GM12878 (cell line): ENCODE measurements around the gene PADI2. TPM values are rescaled to one million over a fixed set of nuclear protein-coding genes. Genes with fewer than 3 reads are reported as not detected.
A peak's percentile ranks its signal among the peaks of the same experiment; 100 is the strongest.

Experiments used
- BCL11A ChIP-seq: IDR thresholded peaks from 2 replicates; pipeline ENCODE4 v1.6.1; 2011; ENCODE audit warnings: low read depth, low read length
- CHD4 ChIP-seq: fragments of 200-600 bp; sonication (generic); IDR thresholded peaks from 2 replicates; pipeline ENCODE4 v1.6.1; 2016; ENCODE audit warnings: mild to moderate bottlenecking
- EP300 ChIP-seq, 2 experiments: fragments of 150-350 bp in 1 of 2; IDR thresholded peaks; 2 replicates each; pipeline ENCODE4 v1.6.1; 2011 to 2012; ENCODE audit warnings: low read depth in 2 of 2, low read length in 2 of 2, borderline replicate concordance in 1 of 2, improper control_type of control experiment in 1 of 2, inconsistent platforms in 1 of 2; ENCODE audit not compliant: control insufficient read depth in 1 of 2
- PAX8 ChIP-seq: fragments of 450-650 bp; IDR thresholded peaks from 2 replicates; pipeline ENCODE4 v1.6.1; 2017; ENCODE audit warnings: mild to moderate bottlenecking, moderate library complexity
- POLR2AphosphoS2 ChIP-seq: IDR thresholded peaks from 2 replicates; pipeline ENCODE4 v1.6.1; 2011; ENCODE audit warnings: low read depth, mild to moderate bottlenecking, low read length, improper control_type of control experiment, moderate library complexity
- SMARCA5 ChIP-seq: fragments of 450-650 bp; IDR thresholded peaks from 2 replicates; pipeline ENCODE4 v1.6.1; 2017; ENCODE audit warnings: mild to moderate bottlenecking
- SUZ12 ChIP-seq: fragments of 200-600 bp; sonication (generic); IDR thresholded peaks from one replicate; pipeline ENCODE4 v1.6.1; 2018; ENCODE audit warnings: antibody characterized with exemption, mild to moderate bottlenecking; ENCODE audit not compliant: unreplicated experiment
- ZNF207 ChIP-seq: fragments of 450-650 bp; IDR thresholded peaks from 2 replicates; pipeline ENCODE4 v1.6.1; 2014; ENCODE audit warnings: antibody characterized with exemption, mild to moderate bottlenecking, borderline replicate concordance
- ZNF274 ChIP-seq: IDR thresholded peaks from one replicate; pipeline ENCODE4 v1.8.0; 2011; ENCODE audit not compliant: insufficient read length, insufficient read depth
- ZZZ3 ChIP-seq: IDR thresholded peaks from 2 replicates; pipeline ENCODE4 v1.6.1; 2011; ENCODE audit warnings: low read depth; ENCODE audit not compliant: control insufficient read depth, insufficient read length
- polyA plus RNA-seq, 11 experiments: library from polyadenylated mRNA; depleted of rRNA in 4 of 11; unstranded in 6 of 11; stranded (reverse) in 5 of 11; fragments of >200 nt; fragmentation: Nextera tagmentation in 4 of 11; fragmentation: Illumina TruSeq in 1 of 11; extraction: Ambion mirVana in 4 of 11; extraction: Trizol in 1 of 11; gene quantifications; 1 replicate in 1 of 11; 2 replicates in 10 of 11; pipeline versions ENCODE4 v1.2.1 to v1.2.3, GENCODE V29; 2011 to 2016; ENCODE audit warnings: inconsistent platforms in 2 of 11, missing spikeins in 2 of 11, low read depth in 1 of 11
- total RNA-seq, 4 experiments: library from RNA; depleted of rRNA in 3 of 4; stranded (reverse); fragments of >200 nt in 3 of 4; fragmentation: Illumina TruSeq in 1 of 4; extraction: Trizol in 1 of 4; gene quantifications; 2 replicates each; pipeline versions ENCODE4 v1.2.1 to v1.2.3, GENCODE V29; 2013 to 2021
- TF ChIP-seq, protein P1 (sequence below): fragments of 450-650 bp; IDR thresholded peaks from 2 replicates; pipeline ENCODE4 v1.6.1; 2017; ENCODE audit warnings: mild to moderate bottlenecking
- TF ChIP-seq, protein P2 (sequence below): IDR thresholded peaks from 2 replicates; pipeline ENCODE4 v1.6.1; 2012; ENCODE audit warnings: low read depth, low read length, improper control_type of control experiment
- TF ChIP-seq, protein P3 (sequence below): fragments of 450-650 bp; IDR thresholded peaks from 2 replicates; pipeline ENCODE4 v1.6.1; 2017; ENCODE audit warnings: antibody characterized with exemption, mild to moderate bottlenecking, moderate library complexity
- TF ChIP-seq, protein P4 (sequence below): fragments of 450-650 bp; IDR thresholded peaks from 2 replicates; pipeline ENCODE4 v1.6.1; 2016; ENCODE audit warnings: mild to moderate bottlenecking
- TF ChIP-seq, protein P5 (sequence below): fragments of 450-650 bp; IDR thresholded peaks from 2 replicates; pipeline ENCODE4 v1.6.1; 2018; ENCODE audit warnings: mild to moderate bottlenecking, low read depth, moderate library complexity; ENCODE audit not compliant: partially characterized antibody
- TF ChIP-seq, protein P6 (sequence below): fragments of 450-650 bp; IDR thresholded peaks from 2 replicates; pipeline ENCODE4 v1.6.1; 2017; ENCODE audit warnings: mild to moderate bottlenecking, low read depth, inconsistent platforms; ENCODE audit not compliant: poor library complexity, severe bottlenecking

PADI2 gene
- total and polyA plus RNA-seq, 10 of the 15 experiments (the other 5 are each of a cell fraction or from before 2014, with no cell fraction given): 0.05 to 3.0 (median 0.10) TPM; not detected in 1

DNA sequence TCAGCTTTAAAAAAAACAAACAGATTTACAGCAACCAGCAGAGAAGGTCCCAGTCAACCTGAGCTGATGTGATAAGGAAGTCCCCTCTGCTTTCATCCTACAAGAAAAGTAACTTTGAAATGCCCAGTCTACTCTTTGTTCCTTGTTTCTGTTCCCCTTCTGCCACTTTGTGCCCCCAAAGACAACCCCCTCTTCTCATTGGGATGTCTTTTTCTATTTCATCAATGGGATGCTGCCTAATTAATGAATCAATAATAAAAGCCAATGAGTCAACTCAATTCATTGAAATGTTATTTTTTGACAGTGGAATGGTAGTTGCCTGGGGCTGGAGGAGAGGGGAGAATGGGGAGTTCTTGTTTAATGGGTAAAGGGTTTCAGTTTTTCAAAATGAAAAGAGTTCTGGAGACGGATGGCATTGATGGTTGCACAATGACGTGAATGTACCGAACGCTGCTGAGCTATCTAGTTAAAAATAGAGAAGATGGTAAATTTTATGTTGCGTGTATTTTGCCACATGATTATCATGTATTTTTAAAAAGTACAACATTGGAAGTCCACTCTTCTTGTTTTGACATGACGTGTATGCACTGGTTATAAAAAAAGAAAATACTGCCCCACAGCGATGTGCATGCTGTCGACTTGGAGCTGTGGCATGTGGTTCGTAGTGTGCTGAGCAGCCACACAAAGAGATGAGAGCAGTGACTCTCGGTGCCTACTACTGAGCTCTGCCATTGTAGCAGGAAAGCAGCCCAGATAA lies 22.4 kb upstream of the PADI2 start (continued):
- TF ChIP-seq POLR2AphosphoS2 (no peak), CHD4 (no peak), SUZ12 (no peak), PAX8 (no peak), ZNF207 (no peak), SMARCA5 (peak; percentile 65; the same call in 1 of the 2 replicates), ZNF274 (no peak), ZZZ3 (no peak), EP300 (IDR thresholded peaks at IDR 0.05; ENCODE audit: borderline replicate concordance in 1 of 2, control insufficient read depth in 1 of 2, low read depth in 2 of 2, low read length in 2 of 2) (peak; percentile 45 to 84; a peak in 2 of 4 replicates), BCL11A (peak; percentile 65; the same call in 1 of the 2 replicates)
- TF ChIP-seq, protein P1, sequence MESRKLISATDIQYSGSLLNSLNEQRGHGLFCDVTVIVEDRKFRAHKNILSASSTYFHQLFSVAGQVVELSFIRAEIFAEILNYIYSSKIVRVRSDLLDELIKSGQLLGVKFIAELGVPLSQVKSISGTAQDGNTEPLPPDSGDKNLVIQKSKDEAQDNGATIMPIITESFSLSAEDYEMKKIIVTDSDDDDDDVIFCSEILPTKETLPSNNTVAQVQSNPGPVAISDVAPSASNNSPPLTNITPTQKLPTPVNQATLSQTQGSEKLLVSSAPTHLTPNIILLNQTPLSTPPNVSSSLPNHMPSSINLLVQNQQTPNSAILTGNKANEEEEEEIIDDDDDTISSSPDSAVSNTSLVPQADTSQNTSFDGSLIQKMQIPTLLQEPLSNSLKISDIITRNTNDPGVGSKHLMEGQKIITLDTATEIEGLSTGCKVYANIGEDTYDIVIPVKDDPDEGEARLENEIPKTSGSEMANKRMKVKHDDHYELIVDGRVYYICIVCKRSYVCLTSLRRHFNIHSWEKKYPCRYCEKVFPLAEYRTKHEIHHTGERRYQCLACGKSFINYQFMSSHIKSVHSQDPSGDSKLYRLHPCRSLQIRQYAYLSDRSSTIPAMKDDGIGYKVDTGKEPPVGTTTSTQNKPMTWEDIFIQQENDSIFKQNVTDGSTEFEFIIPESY: no peak
- TF ChIP-seq, protein P2, sequence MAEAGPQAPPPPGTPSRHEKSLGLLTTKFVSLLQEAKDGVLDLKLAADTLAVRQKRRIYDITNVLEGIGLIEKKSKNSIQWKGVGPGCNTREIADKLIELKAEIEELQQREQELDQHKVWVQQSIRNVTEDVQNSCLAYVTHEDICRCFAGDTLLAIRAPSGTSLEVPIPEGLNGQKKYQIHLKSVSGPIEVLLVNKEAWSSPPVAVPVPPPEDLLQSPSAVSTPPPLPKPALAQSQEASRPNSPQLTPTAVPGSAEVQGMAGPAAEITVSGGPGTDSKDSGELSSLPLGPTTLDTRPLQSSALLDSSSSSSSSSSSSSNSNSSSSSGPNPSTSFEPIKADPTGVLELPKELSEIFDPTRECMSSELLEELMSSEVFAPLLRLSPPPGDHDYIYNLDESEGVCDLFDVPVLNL: no peak
- TF ChIP-seq, protein P3, sequence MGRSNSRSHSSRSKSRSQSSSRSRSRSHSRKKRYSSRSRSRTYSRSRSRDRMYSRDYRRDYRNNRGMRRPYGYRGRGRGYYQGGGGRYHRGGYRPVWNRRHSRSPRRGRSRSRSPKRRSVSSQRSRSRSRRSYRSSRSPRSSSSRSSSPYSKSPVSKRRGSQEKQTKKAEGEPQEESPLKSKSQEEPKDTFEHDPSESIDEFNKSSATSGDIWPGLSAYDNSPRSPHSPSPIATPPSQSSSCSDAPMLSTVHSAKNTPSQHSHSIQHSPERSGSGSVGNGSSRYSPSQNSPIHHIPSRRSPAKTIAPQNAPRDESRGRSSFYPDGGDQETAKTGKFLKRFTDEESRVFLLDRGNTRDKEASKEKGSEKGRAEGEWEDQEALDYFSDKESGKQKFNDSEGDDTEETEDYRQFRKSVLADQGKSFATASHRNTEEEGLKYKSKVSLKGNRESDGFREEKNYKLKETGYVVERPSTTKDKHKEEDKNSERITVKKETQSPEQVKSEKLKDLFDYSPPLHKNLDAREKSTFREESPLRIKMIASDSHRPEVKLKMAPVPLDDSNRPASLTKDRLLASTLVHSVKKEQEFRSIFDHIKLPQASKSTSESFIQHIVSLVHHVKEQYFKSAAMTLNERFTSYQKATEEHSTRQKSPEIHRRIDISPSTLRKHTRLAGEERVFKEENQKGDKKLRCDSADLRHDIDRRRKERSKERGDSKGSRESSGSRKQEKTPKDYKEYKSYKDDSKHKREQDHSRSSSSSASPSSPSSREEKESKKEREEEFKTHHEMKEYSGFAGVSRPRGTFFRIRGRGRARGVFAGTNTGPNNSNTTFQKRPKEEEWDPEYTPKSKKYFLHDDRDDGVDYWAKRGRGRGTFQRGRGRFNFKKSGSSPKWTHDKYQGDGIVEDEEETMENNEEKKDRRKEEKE: no peak
- TF ChIP-seq, protein P4, sequence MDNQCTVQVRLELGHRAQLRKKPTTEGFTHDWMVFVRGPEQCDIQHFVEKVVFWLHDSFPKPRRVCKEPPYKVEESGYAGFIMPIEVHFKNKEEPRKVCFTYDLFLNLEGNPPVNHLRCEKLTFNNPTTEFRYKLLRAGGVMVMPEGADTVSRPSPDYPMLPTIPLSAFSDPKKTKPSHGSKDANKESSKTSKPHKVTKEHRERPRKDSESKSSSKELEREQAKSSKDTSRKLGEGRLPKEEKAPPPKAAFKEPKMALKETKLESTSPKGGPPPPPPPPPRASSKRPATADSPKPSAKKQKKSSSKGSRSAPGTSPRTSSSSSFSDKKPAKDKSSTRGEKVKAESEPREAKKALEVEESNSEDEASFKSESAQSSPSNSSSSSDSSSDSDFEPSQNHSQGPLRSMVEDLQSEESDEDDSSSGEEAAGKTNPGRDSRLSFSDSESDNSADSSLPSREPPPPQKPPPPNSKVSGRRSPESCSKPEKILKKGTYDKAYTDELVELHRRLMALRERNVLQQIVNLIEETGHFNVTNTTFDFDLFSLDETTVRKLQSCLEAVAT: no peak
- TF ChIP-seq, protein P5, sequence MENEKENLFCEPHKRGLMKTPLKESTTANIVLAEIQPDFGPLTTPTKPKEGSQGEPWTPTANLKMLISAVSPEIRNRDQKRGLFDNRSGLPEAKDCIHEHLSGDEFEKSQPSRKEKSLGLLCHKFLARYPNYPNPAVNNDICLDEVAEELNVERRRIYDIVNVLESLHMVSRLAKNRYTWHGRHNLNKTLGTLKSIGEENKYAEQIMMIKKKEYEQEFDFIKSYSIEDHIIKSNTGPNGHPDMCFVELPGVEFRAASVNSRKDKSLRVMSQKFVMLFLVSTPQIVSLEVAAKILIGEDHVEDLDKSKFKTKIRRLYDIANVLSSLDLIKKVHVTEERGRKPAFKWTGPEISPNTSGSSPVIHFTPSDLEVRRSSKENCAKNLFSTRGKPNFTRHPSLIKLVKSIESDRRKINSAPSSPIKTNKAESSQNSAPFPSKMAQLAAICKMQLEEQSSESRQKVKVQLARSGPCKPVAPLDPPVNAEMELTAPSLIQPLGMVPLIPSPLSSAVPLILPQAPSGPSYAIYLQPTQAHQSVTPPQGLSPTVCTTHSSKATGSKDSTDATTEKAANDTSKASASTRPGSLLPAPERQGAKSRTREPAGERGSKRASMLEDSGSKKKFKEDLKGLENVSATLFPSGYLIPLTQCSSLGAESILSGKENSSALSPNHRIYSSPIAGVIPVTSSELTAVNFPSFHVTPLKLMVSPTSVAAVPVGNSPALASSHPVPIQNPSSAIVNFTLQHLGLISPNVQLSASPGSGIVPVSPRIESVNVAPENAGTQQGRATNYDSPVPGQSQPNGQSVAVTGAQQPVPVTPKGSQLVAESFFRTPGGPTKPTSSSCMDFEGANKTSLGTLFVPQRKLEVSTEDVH: no peak
- TF ChIP-seq, protein P6, sequence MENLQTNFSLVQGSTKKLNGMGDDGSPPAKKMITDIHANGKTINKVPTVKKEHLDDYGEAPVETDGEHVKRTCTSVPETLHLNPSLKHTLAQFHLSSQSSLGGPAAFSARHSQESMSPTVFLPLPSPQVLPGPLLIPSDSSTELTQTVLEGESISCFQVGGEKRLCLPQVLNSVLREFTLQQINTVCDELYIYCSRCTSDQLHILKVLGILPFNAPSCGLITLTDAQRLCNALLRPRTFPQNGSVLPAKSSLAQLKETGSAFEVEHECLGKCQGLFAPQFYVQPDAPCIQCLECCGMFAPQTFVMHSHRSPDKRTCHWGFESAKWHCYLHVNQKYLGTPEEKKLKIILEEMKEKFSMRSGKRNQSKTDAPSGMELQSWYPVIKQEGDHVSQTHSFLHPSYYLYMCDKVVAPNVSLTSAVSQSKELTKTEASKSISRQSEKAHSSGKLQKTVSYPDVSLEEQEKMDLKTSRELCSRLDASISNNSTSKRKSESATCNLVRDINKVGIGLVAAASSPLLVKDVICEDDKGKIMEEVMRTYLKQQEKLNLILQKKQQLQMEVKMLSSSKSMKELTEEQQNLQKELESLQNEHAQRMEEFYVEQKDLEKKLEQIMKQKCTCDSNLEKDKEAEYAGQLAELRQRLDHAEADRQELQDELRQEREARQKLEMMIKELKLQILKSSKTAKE: peak; percentile 94
